ENCODE results near the gene ELMO1. TPM values are rescaled to one million over a fixed set of nuclear protein-coding genes. Genes with fewer than 3 reads are reported as not detected.
"Not testable (repeated sequence)": the region's sequence is repeated elsewhere in the genome, so short reads cannot be mapped to it uniquely, and the experiment has no call there.

The ELMO1 gene
- total RNA-seq, 1 donor from 2014 or later, result 0.69 TPM

DNA sequence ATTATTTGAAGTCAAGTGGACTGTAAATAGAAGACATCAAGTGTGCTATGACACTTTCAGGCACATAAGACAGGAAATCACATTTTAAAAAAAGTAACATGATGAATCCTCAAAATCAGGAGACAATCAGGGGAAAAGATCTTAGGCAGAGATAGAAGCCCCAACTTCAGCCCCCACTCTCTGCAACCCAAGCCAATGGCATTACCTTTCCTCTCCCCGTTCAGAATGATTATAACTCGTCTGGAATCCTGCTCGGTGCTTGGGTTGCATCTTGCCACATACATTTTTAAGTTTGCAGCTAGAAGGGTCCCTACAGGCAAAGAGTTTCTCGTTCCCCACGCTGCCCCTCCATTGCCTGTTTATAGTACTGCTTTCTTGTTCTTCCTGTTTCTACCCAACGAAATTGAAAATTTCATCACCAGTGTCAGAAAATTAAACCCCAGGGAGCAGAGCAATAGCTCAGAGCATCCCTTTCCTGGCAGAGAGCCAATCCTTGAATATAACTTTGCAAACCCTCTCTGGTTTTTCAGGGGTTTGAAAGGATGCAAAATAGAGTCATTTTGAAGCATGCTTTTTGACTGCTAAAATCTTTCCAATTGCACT, 463.9 kb downstream of the ELMO1 start:
- no peak overlapping the region for H3K4me3 ChIP-seq (ENCODE audit: low read depth, low read length)
- no peak for DNase-seq (ENCODE audit: low read depth)
- TF ChIP-seq CTCF (conservative IDR thresholded peaks at IDR 0.05; ENCODE audit: low read depth, low read length), result no peak

DNA sequence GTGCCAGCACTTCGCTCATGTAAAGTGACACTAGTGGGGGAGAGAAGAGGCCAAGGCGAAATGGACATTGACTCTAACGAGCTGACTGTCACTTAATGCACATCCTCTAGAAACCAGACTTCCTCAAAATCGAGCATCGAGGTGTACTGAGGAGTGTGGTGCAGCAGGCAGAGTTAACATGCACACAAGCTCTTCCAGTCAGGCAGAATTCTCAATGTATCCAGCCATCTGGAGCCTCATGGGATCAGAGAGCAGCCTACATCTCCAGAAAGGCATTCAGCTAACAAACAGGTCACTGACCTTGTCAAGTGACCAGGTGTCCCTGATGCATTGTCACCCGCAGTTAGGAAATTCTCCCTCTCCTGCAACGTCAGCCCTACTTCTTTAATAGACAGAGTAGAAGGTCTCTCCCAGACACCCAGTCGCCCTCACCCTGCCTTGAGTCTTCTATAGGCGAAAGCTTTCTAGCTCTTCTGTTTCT, 464.6 kb downstream of the ELMO1 start:
- no peak for DNase-seq (ENCODE audit: low read depth)
- H3K4me3 ChIP-seq (ENCODE audit: low read depth, low read length), result no peak overlapping the region
- no peak for TF ChIP-seq CTCF (conservative IDR thresholded peaks at IDR 0.05; ENCODE audit: low read depth, low read length)

DNA sequence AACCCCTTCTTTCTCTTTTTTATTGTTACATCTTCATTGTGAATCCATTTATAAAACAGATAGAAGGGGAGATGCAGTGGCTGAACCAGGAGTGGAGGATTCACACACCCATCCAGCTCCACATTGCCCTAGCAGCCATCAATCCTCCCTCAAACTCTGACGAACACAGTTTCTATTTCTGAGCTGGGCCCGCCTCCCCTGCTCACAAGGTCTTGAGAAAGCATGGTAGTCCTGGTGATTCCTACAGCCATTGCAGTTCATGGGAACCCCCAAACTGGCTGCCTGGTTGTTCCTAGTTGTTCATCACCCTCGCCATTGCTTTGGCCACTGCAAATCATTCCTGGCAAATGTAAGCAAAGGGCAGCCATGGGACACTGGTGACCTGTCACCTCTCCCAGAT, 465.9 kb downstream of the ELMO1 start:
- TF ChIP-seq CTCF (conservative IDR thresholded peaks at IDR 0.05; ENCODE audit: low read depth, low read length), result no peak
- DNase-seq (ENCODE audit: low read depth), result no peak
- no peak overlapping the region for H3K4me3 ChIP-seq (ENCODE audit: low read depth, low read length)

DNA sequence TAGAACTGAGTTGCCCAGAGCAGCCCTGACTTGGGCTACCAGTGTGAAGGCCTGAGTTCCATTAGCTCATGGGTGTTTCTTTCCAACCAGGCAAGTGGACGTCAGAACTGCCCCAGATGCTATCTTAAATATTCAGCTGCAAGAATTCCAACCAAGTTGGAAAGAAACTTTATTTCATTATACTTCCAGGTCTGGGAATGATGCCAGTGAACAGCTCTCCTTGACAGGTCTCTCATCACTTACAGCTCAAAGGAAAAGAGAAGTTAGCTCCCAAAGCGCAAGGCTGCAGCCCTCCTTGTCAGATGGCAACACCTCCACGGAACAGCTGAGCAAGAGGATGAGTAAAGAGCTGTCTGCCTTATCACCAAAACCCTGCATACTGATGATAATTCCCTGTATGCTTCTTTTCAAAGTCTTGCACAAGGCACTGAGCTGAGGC, 468.8 kb downstream of the ELMO1 start:
- TF ChIP-seq CTCF (conservative IDR thresholded peaks at IDR 0.05; ENCODE audit: low read depth, low read length), result no peak
- no peak overlapping the region for H3K4me3 ChIP-seq (ENCODE audit: low read depth, low read length)
- DNase-seq (ENCODE audit: low read depth), result no peak

DNA sequence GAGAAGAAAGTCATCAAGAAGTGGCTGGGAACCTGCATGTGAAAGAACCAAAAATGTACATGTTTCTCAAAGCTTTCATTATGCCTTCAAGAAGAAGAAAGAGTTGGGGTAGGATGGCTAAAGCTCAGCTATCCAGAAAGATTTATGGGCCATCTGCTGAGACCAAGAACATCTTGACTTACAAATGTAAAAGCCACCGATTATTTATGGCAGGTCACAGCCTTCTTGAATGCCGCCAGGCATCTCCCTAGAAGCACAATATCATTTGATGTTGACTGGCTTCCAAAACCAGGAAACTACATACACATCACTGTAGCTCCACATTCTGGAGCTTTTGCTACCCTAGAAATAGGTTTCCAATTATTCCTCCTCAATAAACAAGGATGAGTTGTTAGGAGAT, 470.2 kb downstream of the ELMO1 start:
- no peak for DNase-seq (ENCODE audit: low read depth)
- no peak for TF ChIP-seq CTCF (conservative IDR thresholded peaks at IDR 0.05; ENCODE audit: low read depth, low read length)
- H3K4me3 ChIP-seq (ENCODE audit: low read depth, low read length), result no peak overlapping the region

DNA sequence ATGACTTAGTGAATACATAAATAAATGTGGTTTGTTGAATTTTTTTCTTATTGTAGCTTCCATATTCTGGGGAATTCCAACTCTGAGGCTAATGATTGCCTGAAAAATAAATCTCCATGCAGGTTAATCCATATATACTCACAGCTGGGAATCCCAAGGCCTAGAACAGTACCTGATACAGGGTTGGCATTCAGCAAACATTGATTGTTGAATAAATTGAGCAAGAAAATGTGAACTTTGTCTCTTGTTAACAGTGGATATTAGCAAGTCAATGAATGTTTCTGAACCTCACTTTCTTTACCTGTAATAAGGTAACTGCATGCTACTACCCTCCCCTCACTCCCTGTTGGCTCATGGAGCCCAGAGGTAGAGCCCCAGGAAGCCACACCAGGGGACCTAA, 470.8 kb downstream of the ELMO1 start:
- no peak for DNase-seq (ENCODE audit: low read depth)
- H3K4me3 ChIP-seq (ENCODE audit: low read depth, low read length), result no peak overlapping the region
- TF ChIP-seq CTCF (conservative IDR thresholded peaks at IDR 0.05; ENCODE audit: low read depth, low read length), result no peak

GRCh38 chr7:36973534-36973933, 475.1 kb downstream of the ELMO1 start:
- not testable (repeated sequence) for DNase-seq (ENCODE audit: low read depth); H3K4me3 ChIP-seq (ENCODE audit: low read depth, low read length)

All from epithelial cell of proximal tubule (primary cell).